ENCODE data around the gene ZNF184. TPM values are rescaled to one million over a fixed set of nuclear protein-coding genes. Genes with fewer than 3 reads are reported as not detected.
A peak's percentile ranks its signal among the peaks of the same experiment; 100 is the strongest.

ZNF184 gene
- total and polyA plus RNA-seq, 9 of the 15 experiments (the other 6 are each of a cell fraction or from before 2014, with no cell fraction given): 7.6 to 22.2 (median 12.8) TPM

DNA sequence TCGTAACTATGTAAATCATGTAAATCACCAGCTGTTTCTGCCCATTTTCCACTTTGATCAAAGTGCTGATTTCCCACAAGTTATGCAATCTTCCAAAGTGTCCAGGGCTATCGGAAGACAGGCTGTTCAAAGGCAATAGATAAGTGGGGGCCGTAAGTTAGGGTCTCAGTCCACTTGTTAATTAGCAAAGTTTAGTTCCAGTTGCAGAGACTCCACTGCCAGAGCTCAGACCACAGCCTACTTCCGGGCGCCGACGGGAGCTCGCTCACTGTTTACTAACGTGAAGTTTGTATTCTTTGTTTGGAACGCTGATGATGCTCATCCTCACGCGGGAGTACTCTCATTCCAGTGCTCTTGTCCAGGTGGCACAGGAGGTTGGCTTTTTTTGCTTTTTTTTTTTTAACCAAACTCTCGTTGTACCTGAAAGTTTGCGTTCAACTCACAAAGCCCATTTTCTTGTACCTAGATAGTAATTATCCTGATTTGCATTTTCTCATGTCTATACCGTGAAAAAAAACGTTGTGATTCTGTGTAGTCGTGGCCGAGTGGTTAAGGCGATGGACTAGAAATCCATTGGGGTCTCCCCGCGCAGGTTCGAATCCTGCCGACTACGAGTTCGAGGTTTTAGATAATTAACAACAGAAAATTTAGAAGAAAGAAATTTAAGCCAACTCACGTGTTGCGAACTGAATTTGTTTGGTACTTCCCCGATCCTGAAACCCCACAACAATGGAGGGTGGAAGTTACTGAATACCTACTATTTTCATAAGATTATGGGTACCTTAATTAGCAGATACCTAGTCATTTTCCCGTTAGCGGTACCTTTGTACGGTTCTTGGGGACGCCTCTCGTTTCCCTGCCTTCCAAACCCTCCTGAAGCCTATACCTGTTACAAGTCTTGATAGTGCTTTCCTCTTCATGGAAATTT is 29.9 kb upstream of the ZNF184 start (continued):
- TF ChIP-seq NONO (IDR thresholded peaks at IDR 0.05; ENCODE audit: low read depth in 2 of 2, low read length in 1 of 2) (no peak), SMC3 (conservative IDR thresholded peaks at IDR 0.05; ENCODE audit: insufficient read depth, low read depth, low read length) (no peak), TRIM28 (IDR thresholded peaks at IDR 0.05) (peak; percentile 53; the same call in 1 of the 2 replicates), ZNF174 (CRISPR knock-in tag; IDR thresholded peaks at IDR 0.05) (no peak), ZNF668 (CRISPR knock-in tag; IDR thresholded peaks at IDR 0.05) (no peak), LCOR (CRISPR knock-in tag; IDR thresholded peaks at IDR 0.05) (peak; percentile 68), ILF3 (IDR thresholded peaks at IDR 0.05; ENCODE audit: borderline replicate concordance) (peak; percentile 54), HEY1 (CRISPR knock-in tag; IDR thresholded peaks at IDR 0.05; ENCODE audit: borderline replicate concordance) (no peak), POLR3G (IDR thresholded peaks at IDR 0.05; ENCODE audit: extremely low read depth, insufficient read length, insufficient replicate concordance) (peak; percentile 72), BHLHE40 (IDR thresholded peaks at IDR 0.05; ENCODE audit: low read length) (peak; percentile 77), IFI16 (CRISPR knock-in tag; IDR thresholded peaks at IDR 0.05) (no peak), TAL1 (IDR thresholded peaks at IDR 0.05) (no peak), XRCC4 (IDR thresholded peaks at IDR 0.05; ENCODE audit: extremely low read depth, insufficient read depth, insufficient read length) (no peak), MBD1 (CRISPR knock-in tag; IDR thresholded peaks at IDR 0.05) (no peak), POU5F1 (IDR thresholded peaks at IDR 0.05; ENCODE audit: borderline replicate concordance, low read depth, low read length, partially characterized antibody) (no peak), THRB (CRISPR knock-in tag; conservative IDR thresholded peaks at IDR 0.05) (no peak), MED1 (CRISPR knock-in tag; IDR thresholded peaks at IDR 0.05; ENCODE audit: borderline replicate concordance) (no peak)
- TF ChIP-seq, protein P1, sequence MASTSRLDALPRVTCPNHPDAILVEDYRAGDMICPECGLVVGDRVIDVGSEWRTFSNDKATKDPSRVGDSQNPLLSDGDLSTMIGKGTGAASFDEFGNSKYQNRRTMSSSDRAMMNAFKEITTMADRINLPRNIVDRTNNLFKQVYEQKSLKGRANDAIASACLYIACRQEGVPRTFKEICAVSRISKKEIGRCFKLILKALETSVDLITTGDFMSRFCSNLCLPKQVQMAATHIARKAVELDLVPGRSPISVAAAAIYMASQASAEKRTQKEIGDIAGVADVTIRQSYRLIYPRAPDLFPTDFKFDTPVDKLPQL (IDR thresholded peaks at IDR 0.05; ENCODE audit: extremely low read depth, insufficient read length): no peak
- TF ChIP-seq, protein P2, sequence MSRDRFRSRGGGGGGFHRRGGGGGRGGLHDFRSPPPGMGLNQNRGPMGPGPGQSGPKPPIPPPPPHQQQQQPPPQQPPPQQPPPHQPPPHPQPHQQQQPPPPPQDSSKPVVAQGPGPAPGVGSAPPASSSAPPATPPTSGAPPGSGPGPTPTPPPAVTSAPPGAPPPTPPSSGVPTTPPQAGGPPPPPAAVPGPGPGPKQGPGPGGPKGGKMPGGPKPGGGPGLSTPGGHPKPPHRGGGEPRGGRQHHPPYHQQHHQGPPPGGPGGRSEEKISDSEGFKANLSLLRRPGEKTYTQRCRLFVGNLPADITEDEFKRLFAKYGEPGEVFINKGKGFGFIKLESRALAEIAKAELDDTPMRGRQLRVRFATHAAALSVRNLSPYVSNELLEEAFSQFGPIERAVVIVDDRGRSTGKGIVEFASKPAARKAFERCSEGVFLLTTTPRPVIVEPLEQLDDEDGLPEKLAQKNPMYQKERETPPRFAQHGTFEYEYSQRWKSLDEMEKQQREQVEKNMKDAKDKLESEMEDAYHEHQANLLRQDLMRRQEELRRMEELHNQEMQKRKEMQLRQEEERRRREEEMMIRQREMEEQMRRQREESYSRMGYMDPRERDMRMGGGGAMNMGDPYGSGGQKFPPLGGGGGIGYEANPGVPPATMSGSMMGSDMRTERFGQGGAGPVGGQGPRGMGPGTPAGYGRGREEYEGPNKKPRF (IDR thresholded peaks at IDR 0.05; ENCODE audit: low read depth, low read length): no peak

Data from K562 (cell line).